NK-92 treated with Interleukin-12 subunit alpha and Interleukin-12 subunit beta, amount 100 ng/mL, for 24 hours (cell line): ENCODE results near the gene CHST7.

Source experiments
- DNase-seq: peaks from one replicate; lab custom pipeline; 2025; lab: John Stamatoyannopoulos, UW

CHST7 gene

GRCh38 chrX:46610070-46610658 lies 36.6 kb downstream of the CHST7 start:
- no peak for DNase-seq

- DNase-seq = no peak
Observed at GRCh38 chrX:46611658-46612362, 38.2 kb downstream of the CHST7 start.

DNA sequence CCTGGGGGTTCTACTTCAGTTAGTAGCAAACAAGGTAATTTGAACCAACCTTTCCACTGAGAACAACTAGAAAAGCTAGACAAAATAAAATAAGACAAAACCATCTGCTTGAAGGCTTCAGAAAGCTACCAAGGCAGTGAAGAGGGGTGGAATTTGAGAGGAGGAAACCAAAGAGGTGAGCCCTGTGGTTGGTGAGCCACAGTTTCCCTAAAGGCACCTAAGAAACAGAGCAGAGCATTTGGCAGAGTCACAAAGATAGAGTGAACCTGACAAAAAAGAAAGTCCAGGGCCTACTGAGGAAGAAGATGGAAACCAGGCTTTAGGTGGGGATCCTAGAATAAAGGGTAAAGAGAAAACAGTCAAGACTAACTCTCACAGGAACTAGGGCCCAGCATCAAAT lies 44.3 kb downstream of the CHST7 start:
- DNase-seq = no peak

- DNase-seq = no peak
Observed at GRCh38 chrX:46618947-46619346, 45.4 kb downstream of the CHST7 start.

DNA sequence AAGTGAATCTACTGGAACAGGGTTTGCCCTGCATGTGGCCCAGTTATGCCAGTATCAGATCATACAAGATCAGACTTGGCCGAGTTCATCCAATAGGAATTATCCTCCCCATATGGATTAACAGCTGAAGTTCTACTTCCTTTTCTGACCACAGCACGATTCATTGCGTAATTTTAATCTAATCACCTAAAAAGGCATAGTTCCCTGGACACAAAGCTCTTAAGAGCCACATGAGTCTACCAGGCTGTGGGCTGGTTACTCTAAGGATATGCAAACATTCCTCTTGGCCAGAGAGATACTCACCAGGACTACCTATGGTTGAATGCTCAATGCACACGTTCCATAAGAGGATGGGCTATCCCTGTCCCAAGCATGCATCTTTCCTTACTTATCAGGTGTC lies 46.9 kb downstream of the CHST7 start:
- no peak for DNase-seq

- DNase-seq = no peak
Observed at GRCh38 chrX:46621572-46621971, 48.0 kb downstream of the CHST7 start.

DNA sequence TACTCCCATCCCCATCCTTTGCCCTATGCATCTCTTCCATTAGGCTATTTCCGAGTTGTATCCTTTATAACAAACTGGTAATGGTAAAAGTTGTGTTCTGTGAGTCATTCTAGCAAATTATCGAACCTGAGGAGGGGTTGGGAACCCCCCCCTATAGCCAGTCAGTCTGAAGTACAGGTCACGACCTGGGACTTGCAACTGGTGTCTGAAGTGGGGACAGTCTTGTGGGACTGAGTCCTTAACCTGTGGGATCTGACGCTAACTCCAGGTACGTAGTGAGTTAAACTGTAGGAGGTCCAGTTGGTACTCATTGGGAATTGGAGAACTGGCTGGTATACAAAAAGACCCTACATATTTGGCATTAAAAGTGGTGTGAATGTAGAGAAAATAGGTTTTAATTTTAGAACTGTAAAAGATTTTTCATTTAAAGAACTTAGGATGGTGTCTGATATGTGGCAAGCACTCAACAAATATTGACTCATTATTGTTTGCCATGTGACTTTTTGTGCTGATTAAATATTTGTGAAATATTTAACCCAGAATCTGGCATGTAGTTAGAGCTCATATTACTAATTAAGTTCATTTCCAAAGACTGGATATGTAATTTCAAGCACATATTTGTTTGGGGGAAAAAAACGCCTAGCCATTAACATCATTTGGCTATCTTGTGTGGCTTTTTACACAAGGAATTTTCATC lies 50.7 kb downstream of the CHST7 start:
- DNase-seq = no peak

GRCh38 chrX:46626566-46626965 lies 53.0 kb downstream of the CHST7 start:
- DNase-seq = no peak

DNA sequence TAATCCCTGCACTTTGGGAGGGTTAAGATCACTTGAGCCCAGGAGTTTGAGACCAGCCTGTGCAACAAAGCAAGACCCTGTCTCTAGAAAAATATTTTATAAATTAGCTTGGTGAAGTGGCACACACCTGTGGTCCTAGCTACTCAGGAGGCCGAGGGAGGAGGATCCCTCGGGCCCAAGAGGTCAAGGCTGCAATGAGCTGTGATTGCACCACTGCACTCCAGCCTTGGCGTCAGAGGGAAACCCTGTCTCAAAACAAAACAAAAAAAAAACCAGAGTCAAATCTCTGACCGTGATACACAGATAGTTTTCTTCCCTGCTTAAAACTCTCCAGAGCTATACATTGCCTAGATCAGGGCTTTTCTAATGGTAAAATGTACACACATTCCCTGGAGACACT lies 53.5 kb downstream of the CHST7 start:
- DNase-seq = no peak

GRCh38 chrX:46627711-46628419 lies 54.3 kb downstream of the CHST7 start:
- DNase-seq = no peak

DNA sequence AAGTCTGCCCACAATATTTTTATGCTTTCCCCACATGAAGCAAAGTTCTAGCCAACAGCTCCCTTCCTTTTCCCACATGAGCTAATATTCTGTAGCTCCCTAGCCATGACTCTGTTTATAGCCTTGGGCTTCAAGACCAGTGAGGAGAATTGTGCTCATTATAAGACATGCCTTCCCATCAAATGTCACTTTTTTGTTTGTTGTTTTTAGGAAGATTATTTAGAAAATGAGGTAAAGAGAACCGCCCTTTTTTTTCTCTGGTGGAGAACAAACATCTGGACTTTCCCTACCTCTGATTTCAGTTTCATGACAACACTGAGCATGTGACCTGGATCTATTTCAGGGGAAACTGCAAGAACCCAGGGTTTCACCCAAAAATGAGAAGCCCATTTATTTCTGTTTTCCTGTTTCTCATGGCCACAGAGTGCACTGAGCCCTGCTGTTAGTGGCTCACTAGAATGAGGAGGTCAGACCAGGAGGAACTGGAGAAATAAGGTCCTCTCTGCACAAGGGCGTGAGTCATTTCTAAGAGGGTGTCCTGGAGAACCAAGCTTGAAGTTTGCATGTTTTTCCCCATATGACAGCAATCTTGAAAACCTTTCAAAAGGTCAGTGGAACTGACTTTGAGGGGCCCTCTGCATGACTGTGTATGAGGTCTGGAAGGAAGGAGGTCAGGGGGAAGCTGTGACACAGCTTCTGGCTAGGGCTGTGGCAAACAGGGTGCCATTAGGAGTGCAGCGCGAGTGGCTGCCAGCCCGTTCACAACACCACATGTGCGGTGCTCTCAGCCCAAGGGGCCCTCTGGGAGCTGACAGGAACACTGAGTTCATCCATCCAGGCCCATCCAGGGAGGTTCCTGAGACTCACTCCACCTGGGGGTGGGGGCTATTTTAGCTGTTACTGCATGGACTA lies 55.2 kb downstream of the CHST7 start:
- DNase-seq = no peak

DNA sequence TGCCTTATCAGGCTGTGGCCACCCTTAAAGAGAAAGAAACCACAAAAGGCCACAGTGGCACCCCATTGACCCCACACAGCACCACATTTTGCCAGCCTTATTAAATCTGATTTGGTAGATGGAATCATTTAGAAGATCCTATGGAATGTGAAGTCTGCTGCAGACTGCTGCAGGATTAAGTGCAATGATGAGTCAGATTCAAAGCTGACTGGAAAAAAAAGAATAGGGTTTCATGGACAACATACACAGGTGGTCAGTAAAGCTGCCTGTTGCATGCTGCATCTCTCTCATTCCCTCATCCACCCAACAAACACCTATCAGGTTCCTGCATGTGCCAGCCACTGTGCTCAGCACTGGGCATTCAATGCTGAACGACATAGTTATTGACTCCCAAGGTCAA lies 56.6 kb downstream of the CHST7 start:
- no peak for DNase-seq

- DNase-seq = no peak
Observed at GRCh38 chrX:46634577-46634976, 61.0 kb downstream of the CHST7 start.

- DNase-seq = no peak
Observed at GRCh38 chrX:46635186-46635585, 61.6 kb downstream of the CHST7 start.

- DNase-seq = peak; percentile 4
Observed at GRCh38 chrX:46636223-46636622, 62.7 kb downstream of the CHST7 start.

GRCh38 chrX:46637938-46638337 lies 64.4 kb downstream of the CHST7 start:
- no peak for DNase-seq

GRCh38 chrX:46642145-46642544 lies 68.6 kb downstream of the CHST7 start:
- no peak for DNase-seq

DNA sequence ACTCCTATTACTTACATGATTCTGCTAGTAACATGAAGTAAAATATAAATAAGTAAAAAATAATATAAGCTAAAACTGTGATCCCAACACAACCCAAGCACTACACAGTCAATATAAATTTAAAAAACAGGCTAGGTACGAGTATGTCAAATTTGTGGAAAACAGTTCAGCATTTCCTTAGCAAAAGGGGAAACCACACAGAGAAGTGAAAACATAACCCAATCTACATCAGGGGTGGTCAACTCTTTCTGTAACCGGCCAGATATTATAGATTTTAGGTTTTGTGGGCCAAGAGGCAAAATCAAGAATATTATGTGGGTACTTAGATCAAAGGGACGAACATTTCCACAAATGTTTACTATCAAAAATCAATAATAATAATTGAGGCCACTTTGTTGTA lies 70.1 kb downstream of the CHST7 start:
- DNase-seq = no peak

DNA sequence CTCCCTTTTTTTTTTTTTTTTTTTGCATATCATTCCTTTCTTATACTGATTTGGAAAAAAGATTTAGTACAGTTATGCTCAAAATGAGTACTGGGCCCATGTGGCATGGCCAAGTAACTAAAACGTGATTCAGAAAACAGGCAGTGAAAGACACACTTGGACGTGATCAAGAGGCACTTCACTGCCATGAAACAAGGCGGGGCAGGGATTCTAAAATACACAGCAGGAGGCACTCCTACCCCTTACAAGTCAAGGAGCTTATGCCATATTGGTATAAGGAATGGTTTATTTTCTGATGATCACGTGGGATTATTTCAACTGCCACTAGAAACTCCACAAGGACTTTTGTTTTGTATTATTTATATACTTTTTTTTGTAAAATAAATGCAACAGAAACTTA lies 72.0 kb downstream of the CHST7 start:
- DNase-seq = no peak

DNA sequence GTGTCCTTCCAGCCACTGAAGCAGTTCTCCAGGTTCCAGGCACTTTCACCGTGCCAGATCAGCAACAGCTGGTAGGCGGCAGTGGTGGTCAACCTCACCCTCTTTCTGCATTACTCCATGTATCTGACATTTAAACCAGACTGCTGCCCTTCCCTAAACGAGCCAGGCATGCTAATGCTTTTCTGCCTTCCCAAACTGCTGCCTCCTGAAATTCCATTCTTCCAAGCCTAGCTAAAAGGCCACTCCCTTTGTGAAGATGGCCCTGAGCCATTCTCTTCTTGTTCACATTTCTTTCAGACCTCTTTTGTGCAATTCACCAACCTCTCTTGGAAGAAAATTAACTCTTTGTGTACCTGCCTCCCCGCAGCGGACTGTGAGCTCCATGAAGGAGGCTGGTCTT lies 73.7 kb downstream of the CHST7 start:
- no peak for DNase-seq
